ENCODE results near the gene MAN1B1. TPM values are rescaled to one million over a fixed set of nuclear protein-coding genes. Genes with fewer than 3 reads are reported as not detected.

MAN1B1 gene
- polyA plus RNA-seq, 3 donors: 29.3 to 38.2 (median 33.3) TPM

DNA sequence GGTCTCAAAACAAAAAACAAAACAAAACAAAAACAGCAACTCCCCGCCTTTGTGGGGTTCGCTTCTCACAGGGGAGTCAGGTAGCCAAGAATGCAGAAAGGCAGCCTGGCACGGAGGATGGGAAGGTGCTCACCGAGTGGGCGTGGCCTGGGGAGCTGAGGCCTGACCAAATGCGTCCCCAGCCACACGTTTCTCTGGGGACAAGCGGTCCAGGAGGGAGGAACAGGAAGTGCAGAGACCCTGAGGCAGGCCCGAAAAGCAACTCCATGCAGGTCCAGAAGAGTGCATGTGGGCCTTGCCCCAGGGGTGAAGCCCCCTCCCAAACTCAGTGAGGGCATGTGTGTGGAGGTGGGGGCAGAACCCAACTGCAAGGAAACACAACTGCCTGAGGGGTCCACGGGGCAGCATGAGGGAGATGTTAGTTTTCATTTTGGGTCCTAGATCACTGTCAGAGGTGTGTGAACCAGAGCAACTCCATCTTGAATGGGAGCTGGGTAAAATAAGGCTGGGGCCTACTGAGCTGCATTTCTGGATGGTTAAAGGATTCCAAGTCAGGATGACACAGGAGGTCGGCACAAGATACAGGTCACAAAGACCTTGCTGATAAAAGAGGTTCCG, 12.0 kb upstream of the MAN1B1 start:
- Histone ChIP-seq H3K4me3 (replicated peaks in 1 of 3; ENCODE audit: low read depth in 2 of 3, low read length in 3 of 3) (no peak overlapping the region), H2AFZ (ENCODE audit: insufficient read depth, low read depth, low read length, poor library complexity, severe bottlenecking) (no peak overlapping the region), H3K4me2 (replicated peaks; ENCODE audit: extremely low read depth, low read length, poor library complexity, severe bottlenecking) (no peak overlapping the region), H3K27ac (ENCODE audit: low read depth in 1 of 2, low read length in 2 of 2) (peak overlapping the region in 1 of 2 donors; percentile 87), H3K36me3 (replicated peaks in 1 of 2; ENCODE audit: control insufficient read depth in 1 of 2, insufficient read depth in 2 of 2, low read length in 2 of 2) (peaks cover 6 to 7% of the 10 kb centered on the region in 2 donors), H3K4me1 (ENCODE audit: control insufficient read depth in 1 of 2, insufficient read depth in 2 of 2, low read length in 2 of 2) (peaks cover 36 to 75% of the 10 kb centered on the region in 2 donors), H3K9ac (ENCODE audit: insufficient read depth, low read length, poor library complexity, severe bottlenecking) (no peak overlapping the region), H3K27me3 (ENCODE audit: control insufficient read depth in 2 of 2, insufficient read depth in 2 of 2, low read length in 2 of 2) (no peaks in the 10 kb centered on the region), H3K79me2 (ENCODE audit: insufficient read depth, low read length) (no peaks in the 10 kb centered on the region), H3K9me3 (replicated peaks in 1 of 2; ENCODE audit: control insufficient read depth in 1 of 2, insufficient read depth in 1 of 2, low read length in 2 of 2) (no peaks in the 10 kb centered on the region), H4K20me1 (ENCODE audit: insufficient read depth, low read length) (peaks cover 17% of the 10 kb centered on the region)
- no peak for DNase-seq
- peaks cover 64% of the 10 kb centered on the region for H3K4me1 Mint-ChIP-seq
- intact Hi-C loops (cut with micrococcal nuclease): no loop called here
- H3K27ac Mint-ChIP-seq: peak overlapping the region; percentile 89 to 96 (median 93)
- peaks cover 4 to 13% of the 10 kb centered on the region in 2 donors for H3K36me3 Mint-ChIP-seq
- H3K27me3 Mint-ChIP-seq (ENCODE audit: low read depth in 3 of 3): peaks cover 0 to 3% (median 0%) of the 10 kb centered on the region in 3 donors
- H3K4me3 Mint-ChIP-seq: peak overlapping the region in 1 of 2 donors; percentile 39
- WGBS (ENCODE audit: insufficient coverage): 76% methylated on average over 9 of the region's 12 CpGs
- TF ChIP-seq, protein P1, sequence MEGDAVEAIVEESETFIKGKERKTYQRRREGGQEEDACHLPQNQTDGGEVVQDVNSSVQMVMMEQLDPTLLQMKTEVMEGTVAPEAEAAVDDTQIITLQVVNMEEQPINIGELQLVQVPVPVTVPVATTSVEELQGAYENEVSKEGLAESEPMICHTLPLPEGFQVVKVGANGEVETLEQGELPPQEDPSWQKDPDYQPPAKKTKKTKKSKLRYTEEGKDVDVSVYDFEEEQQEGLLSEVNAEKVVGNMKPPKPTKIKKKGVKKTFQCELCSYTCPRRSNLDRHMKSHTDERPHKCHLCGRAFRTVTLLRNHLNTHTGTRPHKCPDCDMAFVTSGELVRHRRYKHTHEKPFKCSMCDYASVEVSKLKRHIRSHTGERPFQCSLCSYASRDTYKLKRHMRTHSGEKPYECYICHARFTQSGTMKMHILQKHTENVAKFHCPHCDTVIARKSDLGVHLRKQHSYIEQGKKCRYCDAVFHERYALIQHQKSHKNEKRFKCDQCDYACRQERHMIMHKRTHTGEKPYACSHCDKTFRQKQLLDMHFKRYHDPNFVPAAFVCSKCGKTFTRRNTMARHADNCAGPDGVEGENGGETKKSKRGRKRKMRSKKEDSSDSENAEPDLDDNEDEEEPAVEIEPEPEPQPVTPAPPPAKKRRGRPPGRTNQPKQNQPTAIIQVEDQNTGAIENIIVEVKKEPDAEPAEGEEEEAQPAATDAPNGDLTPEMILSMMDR (IDR thresholded peaks at IDR 0.05): no peak
- H3K9me3 Mint-ChIP-seq: peaks cover 0 to 4% (median 2%) of the 10 kb centered on the region in 7 donors

DNA sequence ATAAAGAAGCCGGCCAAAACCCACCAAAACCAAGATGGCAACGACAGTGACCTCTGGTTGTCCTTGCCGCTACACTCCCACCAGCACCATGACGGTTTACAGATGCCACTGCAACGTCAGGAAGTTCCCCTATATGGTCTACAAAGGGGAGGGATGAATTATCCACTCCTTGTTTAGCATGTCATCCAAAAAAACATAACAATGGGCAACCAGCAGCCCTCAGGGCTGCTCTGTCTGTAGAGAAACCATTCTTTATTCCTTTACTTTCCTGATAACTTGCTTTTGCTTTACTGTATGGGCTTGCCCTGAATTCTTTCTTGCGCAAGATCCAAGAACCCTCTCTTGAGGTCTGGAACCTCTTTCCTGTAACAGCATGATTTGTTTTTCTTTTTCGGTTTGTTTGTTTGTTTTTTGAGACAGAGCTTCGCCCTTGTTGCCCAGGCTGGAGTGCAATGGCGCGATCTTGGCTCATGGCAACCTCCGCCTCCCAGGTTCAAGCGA, 11.5 kb upstream of the MAN1B1 start:
- Histone ChIP-seq H3K9me3 (replicated peaks in 1 of 2; ENCODE audit: control insufficient read depth in 1 of 2, insufficient read depth in 1 of 2, low read length in 2 of 2) (no peaks in the 10 kb centered on the region), H3K4me1 (ENCODE audit: control insufficient read depth in 1 of 2, insufficient read depth in 2 of 2, low read length in 2 of 2) (peaks cover 30 to 75% of the 10 kb centered on the region in 2 donors), H3K9ac (ENCODE audit: insufficient read depth, low read length, poor library complexity, severe bottlenecking) (no peak overlapping the region), H3K27me3 (ENCODE audit: control insufficient read depth in 2 of 2, insufficient read depth in 2 of 2, low read length in 2 of 2) (no peaks in the 10 kb centered on the region), H3K4me3 (replicated peaks in 1 of 3; ENCODE audit: low read depth in 2 of 3, low read length in 3 of 3) (no peak overlapping the region), H4K20me1 (ENCODE audit: insufficient read depth, low read length) (peaks cover 20% of the 10 kb centered on the region), H2AFZ (ENCODE audit: insufficient read depth, low read depth, low read length, poor library complexity, severe bottlenecking) (no peak overlapping the region), H3K4me2 (replicated peaks; ENCODE audit: extremely low read depth, low read length, poor library complexity, severe bottlenecking) (no peak overlapping the region), H3K36me3 (replicated peaks in 1 of 2; ENCODE audit: control insufficient read depth in 1 of 2, insufficient read depth in 2 of 2, low read length in 2 of 2) (peaks cover 12% of the 10 kb centered on the region in 2 donors), H3K79me2 (ENCODE audit: insufficient read depth, low read length) (no peaks in the 10 kb centered on the region), H3K27ac (ENCODE audit: low read depth in 1 of 2, low read length in 2 of 2) (peak overlapping the region in 1 of 2 donors; percentile 87)
- DNase-seq: peak in 2 of 3 donors; percentile 47 to 48
- intact Hi-C loops (cut with micrococcal nuclease): no loop called here
- Mint-ChIP-seq H3K27ac (peak overlapping the region; percentile 89 to 96 (median 93)), H3K4me3 (peak overlapping the region in 1 of 2 donors; percentile 16), H3K4me1 (peaks cover 67% of the 10 kb centered on the region), H3K27me3 (ENCODE audit: low read depth in 3 of 3) (peaks cover 0 to 3% (median 0%) of the 10 kb centered on the region in 3 donors), H3K36me3 (peaks cover 8 to 19% of the 10 kb centered on the region in 2 donors), H3K9me3 (peaks cover 0 to 4% (median 2%) of the 10 kb centered on the region in 7 donors)
- TF ChIP-seq, protein P1 (IDR thresholded peaks at IDR 0.05): no peak
- no CpG with 5 or more reads among the region's 12 CpGs for WGBS (ENCODE audit: insufficient coverage)
